Stimulated activated CD4-positive, alpha-beta T cell treated with anti-CD3 and anti-CD28 coated beads, Interleukin-4, amount 100 ng/mL, for 24 hours (primary cell): ENCODE results near the gene SGK1.

Experiments
- DNase-seq: peaks from one replicate; pipeline ENCODE4 v3.0.0-alpha.2; 2020

SGK1 gene

GRCh38 chr6:134166511-134167261 lies 151.2 kb downstream of the SGK1 start:
- DNase-seq: no peak

GRCh38 chr6:134165561-134166201 lies 152.2 kb downstream of the SGK1 start:
- no peak for DNase-seq

GRCh38 chr6:134164300-134164699 lies 153.6 kb downstream of the SGK1 start:
- no peak for DNase-seq

- no peak for DNase-seq
Observed at GRCh38 chr6:134162932-134163331, 155.0 kb downstream of the SGK1 start.

GRCh38 chr6:134161041-134161440 lies 156.9 kb downstream of the SGK1 start:
- no peak for DNase-seq

- no peak for DNase-seq
Observed at GRCh38 chr6:134152767-134153485, 165.0 kb downstream of the SGK1 start.

- DNase-seq: no peak
Observed at GRCh38 chr6:134148566-134148965, 169.3 kb downstream of the SGK1 start.

GRCh38 chr6:134147034-134147533 lies 170.8 kb downstream of the SGK1 start:
- DNase-seq: no peak

GRCh38 chr6:134146268-134147033 lies 171.5 kb downstream of the SGK1 start:
- DNase-seq: no peak

GRCh38 chr6:134145786-134146185 lies 172.1 kb downstream of the SGK1 start:
- DNase-seq: no peak

GRCh38 chr6:134138226-134138975 lies 179.5 kb downstream of the SGK1 start:
- DNase-seq: no peak

- DNase-seq: no peak
Observed at GRCh38 chr6:134134654-134135053, 183.3 kb downstream of the SGK1 start.

- no peak for DNase-seq
Observed at GRCh38 chr6:134132494-134133141, 185.3 kb downstream of the SGK1 start.

GRCh38 chr6:134131530-134132139 lies 186.3 kb downstream of the SGK1 start:
- DNase-seq: no peak

- DNase-seq: no peak
Observed at GRCh38 chr6:134128146-134128545, 189.8 kb downstream of the SGK1 start.

- DNase-seq: peak; percentile 16
Observed at GRCh38 chr6:134123666-134124208, 194.2 kb downstream of the SGK1 start.

GRCh38 chr6:134122775-134123174 lies 195.1 kb downstream of the SGK1 start:
- DNase-seq: no peak

GRCh38 chr6:134119486-134119885 lies 198.4 kb downstream of the SGK1 start:
- no peak for DNase-seq
